ENCODE data around the gene CD22. TPM values are rescaled to one million over a fixed set of nuclear protein-coding genes. Genes with fewer than 3 reads are reported as not detected.
A peak's percentile ranks its signal among the peaks of the same experiment; 100 is the strongest.
"Not testable (repeated sequence)": the region's sequence is repeated elsewhere in the genome, so short reads cannot be mapped to it uniquely, and the experiment has no call there.

CD22 gene
- total RNA-seq, 2 experiments from 2014 or later, result 1.7 to 1.8 TPM

DNA sequence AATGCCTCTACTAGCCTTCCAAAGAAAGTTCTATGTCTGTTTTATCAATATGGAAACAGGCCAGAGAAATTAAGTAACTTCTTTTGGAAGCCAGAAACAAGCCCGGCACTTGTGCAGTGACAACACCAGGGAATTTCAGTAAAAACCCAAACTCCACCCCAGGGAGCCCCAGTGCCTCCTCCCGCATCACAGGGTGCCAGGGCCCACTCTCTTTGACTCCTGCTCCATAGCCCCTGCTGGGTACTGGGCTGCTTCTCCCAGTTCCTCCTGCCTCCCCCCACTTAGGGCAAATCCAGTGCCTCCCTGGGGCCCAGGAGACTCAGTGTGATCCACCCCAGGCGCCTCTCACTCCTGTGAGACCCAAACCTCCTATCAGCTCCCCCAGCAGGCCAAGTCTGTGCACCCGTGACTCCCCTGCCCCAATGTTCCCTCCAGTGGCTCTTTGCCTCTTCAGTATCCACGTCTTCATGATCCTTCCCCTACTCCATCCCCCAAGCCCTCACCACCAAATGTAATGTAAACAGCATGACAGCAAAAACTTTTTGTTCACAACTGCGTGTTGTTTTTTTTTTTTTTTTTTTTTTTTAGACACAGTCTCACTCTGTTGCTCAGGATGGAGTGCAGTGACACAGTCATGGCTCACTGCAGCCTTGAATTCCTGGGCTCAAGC lies 26.9 kb downstream of the CD22 start:
- no peak overlapping the region for H3K4me3 Mint-ChIP-seq
- H3K27ac Mint-ChIP-seq, result no peak overlapping the region
- H3K27me3 Mint-ChIP-seq, result peaks cover 5% of the 10 kb centered on the region
- ATAC-seq (ENCODE audit: low read depth) (no peak), DNase-seq (no peak)
- H3K36me3 Mint-ChIP-seq, result no peaks in the 10 kb centered on the region
- POLR2A ChIA-PET, result interaction anchor here (0.6 to 1.0 kb wide), 3 partner anchors 53 to 121 kb away, joined by 3 to 6 read pairs (median 4); no protein-coding TSS in a partner anchor
- H3K9me3 Mint-ChIP-seq, result no peaks in the 10 kb centered on the region
- H3K4me1 Mint-ChIP-seq, result peaks cover 14% of the 10 kb centered on the region

GRCh38 chr19:35357867-35358573 lies 29.0 kb downstream of the CD22 start, which contains the start of gene FFAR3:
FFAR3 (plus strand) TSS chr19:35358460; CDS start chr19:35358891, 431 bp downstream.
- H3K27me3 Mint-ChIP-seq, result peaks cover 10% of the 10 kb centered on the region
- H3K9me3 Mint-ChIP-seq, result no peaks in the 10 kb centered on the region
- peak within 1 kb of the TSS; percentile 51 for H3K4me3 Mint-ChIP-seq
- H3K4me1 Mint-ChIP-seq, result peaks cover 9% of the 10 kb centered on the region
- H3K27ac Mint-ChIP-seq, result peak within 1 kb of the TSS; percentile 75
- DNase-seq, result no peak
- no peaks in the 10 kb centered on the region for H3K36me3 Mint-ChIP-seq
- POLR2A ChIA-PET, result no interaction called here
- peak; percentile 67 for ATAC-seq (ENCODE audit: low read depth)

DNA sequence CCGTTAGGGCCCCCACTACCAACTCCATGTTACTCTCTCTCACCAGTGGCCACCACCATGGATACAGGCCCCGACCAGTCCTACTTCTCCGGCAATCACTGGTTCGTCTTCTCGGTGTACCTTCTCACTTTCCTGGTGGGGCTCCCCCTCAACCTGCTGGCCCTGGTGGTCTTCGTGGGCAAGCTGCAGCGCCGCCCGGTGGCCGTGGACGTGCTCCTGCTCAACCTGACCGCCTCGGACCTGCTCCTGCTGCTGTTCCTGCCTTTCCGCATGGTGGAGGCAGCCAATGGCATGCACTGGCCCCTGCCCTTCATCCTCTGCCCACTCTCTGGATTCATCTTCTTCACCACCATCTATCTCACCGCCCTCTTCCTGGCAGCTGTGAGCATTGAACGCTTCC lies 29.8 kb downstream of the CD22 start:
- H3K9me3 Mint-ChIP-seq; POLR2A ChIA-PET; H3K4me3 Mint-ChIP-seq; H3K4me1 Mint-ChIP-seq; DNase-seq; H3K36me3 Mint-ChIP-seq; ATAC-seq (ENCODE audit: low read depth); H3K27ac Mint-ChIP-seq: not testable (repeated sequence)
- H3K27me3 Mint-ChIP-seq, result peaks cover 10% of the 10 kb centered on the region

GRCh38 chr19:35359395-35359794 lies 30.4 kb downstream of the CD22 start:
- H3K27ac Mint-ChIP-seq; ATAC-seq (ENCODE audit: low read depth); H3K9me3 Mint-ChIP-seq; H3K36me3 Mint-ChIP-seq; H3K4me3 Mint-ChIP-seq; DNase-seq; H3K4me1 Mint-ChIP-seq; POLR2A ChIA-PET: not testable (repeated sequence)
- H3K27me3 Mint-ChIP-seq, result peaks cover 10% of the 10 kb centered on the region

GRCh38 chr19:35360081-35360480 lies 31.1 kb downstream of the CD22 start:
- H3K9me3 Mint-ChIP-seq; H3K36me3 Mint-ChIP-seq; DNase-seq; H3K4me3 Mint-ChIP-seq; H3K4me1 Mint-ChIP-seq; POLR2A ChIA-PET; H3K27ac Mint-ChIP-seq; ATAC-seq (ENCODE audit: low read depth): not testable (repeated sequence)
- peaks cover 12% of the 10 kb centered on the region for H3K27me3 Mint-ChIP-seq

DNA sequence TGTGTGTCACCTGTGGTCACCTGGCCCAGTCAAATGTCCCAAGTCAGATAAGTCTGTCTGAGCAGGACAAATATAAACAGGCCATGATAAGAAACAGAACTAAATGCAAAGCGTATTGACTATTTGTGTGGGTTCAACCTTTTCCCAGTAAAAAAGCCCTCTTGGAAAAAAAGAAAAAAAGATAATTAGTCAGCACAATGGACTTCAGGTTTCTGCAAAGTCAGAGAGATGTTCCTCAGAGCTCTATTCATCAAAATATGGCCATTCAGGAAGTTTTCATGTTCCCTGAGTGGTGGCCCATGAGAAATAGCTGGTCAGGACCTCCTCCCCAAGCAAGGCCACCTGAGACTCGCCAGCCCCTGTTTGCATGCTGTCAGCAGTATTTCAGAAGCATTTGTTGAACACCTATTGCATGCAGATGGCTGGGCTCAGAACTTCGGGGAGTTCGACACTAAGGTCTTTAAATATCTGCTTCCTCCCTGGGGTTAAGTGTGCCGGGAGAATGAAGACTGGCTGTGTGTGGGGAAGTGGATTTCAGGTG lies 32.0 kb downstream of the CD22 start:
- ATAC-seq (ENCODE audit: low read depth), result no peak
- Mint-ChIP-seq H3K4me3 (no peak overlapping the region), H3K27ac (no peak overlapping the region), H3K27me3 (peaks cover 10% of the 10 kb centered on the region), H3K4me1 (peaks cover 9% of the 10 kb centered on the region), H3K9me3 (no peaks in the 10 kb centered on the region), H3K36me3 (no peaks in the 10 kb centered on the region)
- DNase-seq, result no peak
- POLR2A ChIA-PET, result no interaction called here

DNA sequence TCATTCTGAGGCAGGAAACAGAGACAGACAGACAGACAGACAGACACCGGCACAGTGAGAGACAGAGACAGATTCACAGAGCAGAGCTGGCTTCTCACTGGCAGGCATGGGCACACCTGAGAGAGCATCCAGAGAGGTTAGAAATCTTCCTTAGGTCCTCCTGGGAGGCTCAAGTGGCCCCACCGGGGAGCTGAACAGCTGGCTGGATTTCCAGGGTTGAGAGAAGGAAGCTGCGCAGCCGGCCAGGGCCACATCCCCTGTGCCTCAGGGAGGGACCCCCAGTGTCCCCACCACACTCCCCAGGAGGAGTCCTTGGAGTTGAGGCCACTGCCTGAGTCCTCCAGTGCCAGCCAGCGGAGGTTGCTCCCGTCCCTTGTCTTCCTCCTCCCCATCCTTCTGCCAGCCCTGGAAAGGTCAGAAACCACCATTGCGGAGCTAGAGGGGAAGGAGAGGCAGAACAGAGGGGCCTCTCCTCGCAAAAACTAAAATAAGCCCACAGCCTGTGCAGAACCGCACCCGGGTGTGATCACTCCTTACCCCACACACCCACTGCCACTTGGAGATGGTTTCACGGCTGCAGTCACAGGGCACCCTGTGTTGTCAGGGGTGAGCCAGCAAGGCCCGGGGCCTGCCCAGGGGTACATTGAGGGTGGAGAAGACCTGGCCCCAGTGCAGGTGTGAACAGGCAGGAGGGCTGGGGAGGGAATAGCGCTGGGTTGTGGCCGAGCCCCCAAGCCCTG lies 33.4 kb downstream of the CD22 start:
- Mint-ChIP-seq H3K27ac (no peak overlapping the region), H3K9me3 (no peaks in the 10 kb centered on the region), H3K4me3 (no peak overlapping the region), H3K4me1 (peaks cover 9% of the 10 kb centered on the region), H3K36me3 (no peaks in the 10 kb centered on the region), H3K27me3 (peaks cover 12% of the 10 kb centered on the region)
- ATAC-seq (ENCODE audit: low read depth), result no peak
- POLR2A ChIA-PET, result no interaction called here
- no peak for DNase-seq

- H3K4me1 Mint-ChIP-seq, result peaks cover 3% of the 10 kb centered on the region
- H3K36me3 Mint-ChIP-seq, result no peaks in the 10 kb centered on the region
Measured at GRCh38 chr19:35363001-35363590, 34.1 kb downstream of the CD22 start.

GRCh38 chr19:35363711-35364425 lies 34.9 kb downstream of the CD22 start:
- Mint-ChIP-seq H3K36me3 (no peaks in the 10 kb centered on the region), H3K9me3 (no peaks in the 10 kb centered on the region), H3K27ac (no peak overlapping the region), H3K27me3 (peaks cover 27% of the 10 kb centered on the region), H3K4me3 (no peak overlapping the region), H3K4me1 (no peaks in the 10 kb centered on the region)
- no peak for DNase-seq
- no peak for ATAC-seq (ENCODE audit: low read depth)
- POLR2A ChIA-PET, result no interaction called here

More at GRCh38 chr19:35363001-35363590, 34.1 kb downstream of the CD22 start:
- DNase-seq (no peak), ATAC-seq (ENCODE audit: low read depth) (no peak)
- no peak overlapping the region for H3K4me3 Mint-ChIP-seq
- POLR2A ChIA-PET, result no interaction called here
- H3K9me3 Mint-ChIP-seq, result no peaks in the 10 kb centered on the region
- no peak overlapping the region for H3K27ac Mint-ChIP-seq
- peaks cover 19% of the 10 kb centered on the region for H3K27me3 Mint-ChIP-seq

- POLR2A ChIA-PET, result no interaction called here
- no peak for ATAC-seq (ENCODE audit: low read depth)
- Mint-ChIP-seq H3K27ac (no peak overlapping the region), H3K4me1 (no peaks in the 10 kb centered on the region), H3K4me3 (no peak overlapping the region), H3K27me3 (peaks cover 29% of the 10 kb centered on the region), H3K9me3 (no peaks in the 10 kb centered on the region), H3K36me3 (no peaks in the 10 kb centered on the region)
- no peak for DNase-seq
Measured at GRCh38 chr19:35365303-35365702, 36.3 kb downstream of the CD22 start.

- peaks cover 24% of the 10 kb centered on the region for H3K27me3 Mint-ChIP-seq
- H3K9me3 Mint-ChIP-seq, result no peaks in the 10 kb centered on the region
- H3K4me1 Mint-ChIP-seq, result no peaks in the 10 kb centered on the region
- no peak overlapping the region for H3K4me3 Mint-ChIP-seq
- DNase-seq, result no peak
- POLR2A ChIA-PET, result no interaction called here
- ATAC-seq (ENCODE audit: low read depth), result no peak
- H3K36me3 Mint-ChIP-seq, result no peaks in the 10 kb centered on the region
- H3K27ac Mint-ChIP-seq, result no peak overlapping the region
Measured at GRCh38 chr19:35368378-35368777, 39.4 kb downstream of the CD22 start.

GRCh38 chr19:35369522-35369921 lies 40.5 kb downstream of the CD22 start:
- DNase-seq (no peak), ATAC-seq (ENCODE audit: low read depth) (no peak)
- Mint-ChIP-seq H3K4me3 (no peak overlapping the region), H3K27ac (no peak overlapping the region), H3K9me3 (no peaks in the 10 kb centered on the region), H3K36me3 (no peaks in the 10 kb centered on the region), H3K4me1 (no peaks in the 10 kb centered on the region), H3K27me3 (peaks cover 26% of the 10 kb centered on the region)
- POLR2A ChIA-PET, result no interaction called here

- Mint-ChIP-seq H3K9me3 (no peaks in the 10 kb centered on the region), H3K4me1 (peaks cover 2% of the 10 kb centered on the region), H3K27ac (no peak within 1 kb of the TSS), H3K27me3 (peaks cover 30% of the 10 kb centered on the region), H3K4me3 (no peak within 1 kb of the TSS), H3K36me3 (no peaks in the 10 kb centered on the region)
- ATAC-seq (ENCODE audit: low read depth), result no peak
- DNase-seq, result no peak
- POLR2A ChIA-PET, result no interaction called here
Measured at GRCh38 chr19:35370722-35371121, 41.7 kb downstream of the CD22 start, which contains the start of gene GPR42. GPR42 (plus strand) TSS chr19:35371068; CDS start chr19:35371360, 292 bp downstream.
